Mucosa of stomach (tissue), 1 donor: ENCODE data around the gene KDSR.
A peak's percentile ranks its signal among the peaks of the same experiment; 100 is the strongest.

Experiments used
- H3K27me3 ChIP-seq: one replicate; pipeline ENCODE4 v1.7.0; 2013; ENCODE audit warnings: mild to moderate bottlenecking, low read length; ENCODE audit not compliant: control insufficient read depth, insufficient read depth
- H3K36me3 ChIP-seq: one replicate; pipeline ENCODE4 v1.7.0; 2013; ENCODE audit warnings: low read length; ENCODE audit not compliant: control insufficient read depth, insufficient read depth
- H3K4me1 ChIP-seq: one replicate; pipeline ENCODE4 v1.7.0; 2013; ENCODE audit warnings: mild to moderate bottlenecking, low read length; ENCODE audit not compliant: control insufficient read depth, insufficient read depth
- H3K4me3 ChIP-seq: one replicate; pipeline ENCODE4 v1.7.0; 2013; ENCODE audit warnings: low read length
- H3K9ac ChIP-seq: one replicate; pipeline ENCODE4 v1.7.0; 2013; ENCODE audit warnings: mild to moderate bottlenecking, low read length, moderate library complexity
- H3K9me3 ChIP-seq: one replicate; pipeline ENCODE4 v1.7.0; 2013; ENCODE audit warnings: mild to moderate bottlenecking, low read length, moderate library complexity; ENCODE audit not compliant: control insufficient read depth
- donor health status: Pancreatic carcinoma.

KDSR gene

DNA sequence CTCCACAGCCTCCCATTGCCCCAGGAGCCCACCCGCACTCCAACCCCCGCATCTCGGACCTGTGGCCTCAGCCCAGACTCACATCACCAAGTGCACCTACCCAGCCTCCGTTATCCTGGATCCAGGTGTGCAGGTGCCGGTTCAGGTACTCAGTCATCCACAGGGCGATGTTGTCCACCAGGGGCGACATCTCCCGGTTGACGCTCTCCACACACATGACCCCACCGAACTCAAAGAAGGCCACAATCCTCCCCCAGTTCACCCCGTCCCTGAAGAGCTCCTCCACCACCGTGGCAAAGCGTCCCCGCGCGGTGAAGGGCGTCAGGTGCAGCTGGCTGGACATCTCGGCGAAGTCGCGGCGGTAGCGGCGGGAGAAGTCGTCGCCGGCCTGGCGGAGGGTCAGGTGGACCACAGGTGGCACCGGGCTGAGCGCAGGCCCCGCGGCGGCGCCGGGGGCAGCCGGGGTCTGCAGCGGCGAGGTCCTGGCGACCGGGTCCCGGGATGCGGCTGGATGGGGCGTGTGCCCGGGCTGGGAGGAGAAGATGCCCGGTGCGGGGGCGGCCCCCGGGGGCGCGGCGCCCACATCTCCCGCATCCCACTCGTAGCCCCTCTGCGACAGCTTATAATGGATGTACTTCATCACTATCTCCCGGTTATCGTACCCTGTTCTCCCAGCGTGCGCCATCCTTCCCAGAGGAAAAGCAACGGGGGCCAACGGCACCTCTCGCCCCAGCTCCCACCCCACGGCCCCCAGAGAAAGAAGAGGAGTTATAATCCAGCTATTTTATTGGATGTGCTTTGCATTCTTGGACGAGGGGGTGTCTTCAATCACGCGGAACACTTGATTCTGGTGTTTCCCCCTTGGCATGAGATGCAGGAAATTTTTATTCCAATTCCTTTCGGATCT is 48.8 kb downstream of the KDSR start:
- peaks cover 15% of the 10 kb centered on the region for H3K27me3 ChIP-seq
- H3K9me3 ChIP-seq: no peaks in the 10 kb centered on the region
- peak overlapping the region; percentile 15 for H3K4me3 ChIP-seq
- H3K4me1 ChIP-seq: peaks cover 4% of the 10 kb centered on the region
- no peaks in the 10 kb centered on the region for H3K36me3 ChIP-seq
- H3K9ac ChIP-seq: peak overlapping the region; percentile 24

DNA sequence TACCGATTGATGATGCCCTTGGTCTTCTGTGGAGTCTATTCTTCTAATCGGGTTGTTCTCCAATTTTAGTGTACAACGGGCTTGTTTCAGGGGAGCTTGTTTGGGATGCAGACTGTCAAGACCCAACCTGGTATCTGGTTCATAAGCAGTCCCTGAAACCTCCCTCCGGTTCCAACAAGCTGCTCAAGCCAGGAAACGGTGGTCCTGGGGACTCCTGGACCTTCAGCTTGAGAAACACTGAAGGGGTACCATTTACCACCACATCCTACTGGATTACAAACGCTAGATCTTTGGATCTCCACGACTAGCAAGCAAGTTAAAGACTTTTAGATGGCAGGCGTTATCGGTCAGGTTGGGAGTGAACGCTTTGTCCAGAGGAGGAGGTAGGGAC is 49.5 kb downstream of the KDSR start:
- Histone ChIP-seq H3K36me3 (no peaks in the 10 kb centered on the region), H3K9me3 (no peaks in the 10 kb centered on the region), H3K9ac (peak overlapping the region; percentile 24), H3K4me3 (no peak overlapping the region), H3K4me1 (peaks cover 4% of the 10 kb centered on the region), H3K27me3 (peaks cover 15% of the 10 kb centered on the region)

DNA sequence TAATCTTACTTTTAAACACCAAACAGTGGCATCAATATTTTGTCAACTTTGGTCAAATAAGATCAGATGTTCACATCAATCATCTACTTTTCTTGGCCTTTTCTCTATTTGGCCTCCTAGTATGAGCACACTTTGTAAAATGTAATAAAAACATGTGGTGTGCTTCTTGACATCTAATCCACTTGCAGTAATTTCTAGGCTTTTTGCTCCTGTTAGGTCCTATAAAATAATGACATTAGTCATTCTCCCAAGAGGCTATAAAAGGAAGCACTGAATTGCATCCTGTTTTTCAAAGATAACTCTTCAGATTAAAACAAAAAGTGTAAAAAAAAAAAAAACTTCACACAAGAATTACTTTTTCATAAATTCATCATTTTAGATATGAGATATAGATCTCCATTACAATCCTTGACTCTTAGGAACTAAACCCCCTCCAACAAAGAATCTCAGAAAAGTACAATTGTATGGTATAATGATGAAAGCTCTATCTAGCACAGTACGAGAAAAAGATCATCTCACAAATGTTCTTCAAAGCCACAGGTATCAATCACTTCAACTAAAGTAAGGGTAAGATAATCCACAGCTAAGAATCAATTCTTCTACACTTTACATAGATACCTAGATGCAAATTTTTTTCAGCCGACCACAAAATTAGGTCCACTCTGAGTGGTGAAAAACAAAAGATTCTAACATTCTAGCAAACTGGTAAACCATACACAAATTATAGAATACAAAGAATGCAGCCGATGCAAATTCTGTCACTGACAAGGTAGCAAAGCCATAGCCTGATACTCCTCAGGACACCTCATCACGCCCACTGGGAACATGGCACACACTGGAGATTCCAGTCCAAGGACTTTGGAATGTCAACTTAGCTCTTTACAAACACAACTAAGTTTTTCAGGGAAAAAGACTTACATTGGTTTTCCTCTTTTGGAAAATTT is 50.1 kb downstream of the KDSR start:
- Histone ChIP-seq H3K9ac (no peak overlapping the region), H3K27me3 (peaks cover 15% of the 10 kb centered on the region), H3K36me3 (no peaks in the 10 kb centered on the region), H3K4me3 (no peak overlapping the region), H3K4me1 (peaks cover 4% of the 10 kb centered on the region), H3K9me3 (no peaks in the 10 kb centered on the region)

DNA sequence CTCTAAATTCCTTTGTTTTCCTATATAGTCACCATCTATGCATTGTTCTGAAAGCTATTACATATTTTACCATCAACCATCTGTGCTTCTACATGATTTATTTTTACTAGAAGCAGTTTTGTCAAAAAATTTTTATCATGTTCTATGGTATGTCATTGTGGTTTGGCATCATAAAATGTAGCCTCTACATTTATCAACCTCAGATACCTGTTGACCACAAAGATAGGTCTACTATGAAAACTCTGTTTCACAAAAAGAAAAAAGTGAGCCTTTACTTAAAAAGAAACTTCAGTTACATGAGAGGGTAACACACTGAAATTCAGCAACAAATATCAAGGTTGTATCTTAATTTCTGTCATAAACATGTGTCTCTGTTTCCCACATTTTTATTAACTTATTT is 51.1 kb downstream of the KDSR start:
- Histone ChIP-seq H3K4me1 (peaks cover 4% of the 10 kb centered on the region), H3K9ac (no peak overlapping the region), H3K36me3 (no peaks in the 10 kb centered on the region), H3K4me3 (no peak overlapping the region), H3K27me3 (peaks cover 15% of the 10 kb centered on the region), H3K9me3 (no peaks in the 10 kb centered on the region)

DNA sequence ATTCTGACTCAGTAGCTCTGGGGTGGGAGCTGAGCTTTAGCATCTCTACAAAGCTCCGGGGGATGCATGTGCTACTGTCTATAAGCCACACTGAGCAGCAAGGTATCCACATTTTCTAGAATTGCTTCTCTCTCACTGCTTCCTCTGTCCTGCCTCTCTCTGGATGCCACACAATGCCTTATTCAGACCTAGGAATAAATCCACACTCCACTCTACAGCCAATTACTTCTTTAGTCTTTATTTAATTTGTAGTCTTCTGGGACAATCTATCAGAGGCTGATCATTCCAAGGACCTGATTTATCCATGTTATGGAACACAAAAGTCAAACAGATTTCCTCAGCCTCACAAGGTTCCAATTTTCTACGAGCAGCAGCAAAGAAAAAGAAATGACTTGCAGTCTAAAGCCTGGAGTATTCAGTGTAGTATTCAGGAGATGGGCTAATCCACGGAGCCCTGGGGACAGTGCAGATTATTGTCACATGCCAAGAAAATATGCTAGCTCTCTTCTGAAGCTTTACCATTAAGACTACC is 51.8 kb downstream of the KDSR start:
- Histone ChIP-seq H3K4me1 (peaks cover 4% of the 10 kb centered on the region), H3K9ac (no peak overlapping the region), H3K4me3 (no peak overlapping the region)

DNA sequence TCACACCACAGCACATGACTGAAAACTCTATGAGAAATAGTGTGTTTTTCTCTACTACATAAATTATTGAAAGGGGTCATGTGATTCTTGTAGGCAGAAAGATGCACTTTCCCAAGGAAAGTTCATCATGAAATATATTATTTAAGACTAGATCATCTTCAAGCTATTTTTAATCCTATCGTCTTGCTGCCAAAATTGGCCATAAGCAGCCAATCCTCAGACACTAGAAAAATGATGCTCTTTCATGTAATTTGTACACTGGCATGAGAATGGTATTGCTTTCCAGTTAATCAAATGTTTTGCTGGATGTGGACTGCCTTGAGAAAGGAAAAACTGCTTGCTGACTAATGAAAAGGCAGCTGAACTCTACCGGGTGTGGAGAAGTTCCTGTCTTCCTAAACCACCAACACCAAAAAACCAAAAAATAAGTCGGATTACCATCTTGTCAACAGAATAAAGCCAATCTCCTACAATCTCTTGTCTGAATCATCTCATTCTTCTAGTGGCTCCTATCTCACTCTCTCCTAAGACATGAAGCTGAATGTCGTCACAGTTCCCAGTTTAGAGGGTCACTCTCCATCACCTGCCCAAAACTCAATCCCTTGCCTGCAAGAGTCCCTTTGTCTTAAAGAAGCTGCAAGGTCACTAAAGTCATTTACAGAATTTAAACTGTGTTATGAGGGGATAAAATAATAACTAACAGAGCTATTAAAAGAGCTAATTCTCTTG is 52.8 kb downstream of the KDSR start:
- no peak overlapping the region for H3K4me3 ChIP-seq
- peaks cover under 1% of the 10 kb centered on the region for H3K4me1 ChIP-seq
- H3K9ac ChIP-seq: no peak overlapping the region
- H3K36me3 ChIP-seq: no peaks in the 10 kb centered on the region
- H3K9me3 ChIP-seq: no peaks in the 10 kb centered on the region
- peaks cover 15% of the 10 kb centered on the region for H3K27me3 ChIP-seq

More for the DNA sequence above, 51.8 kb downstream of the KDSR start:
- H3K9me3 ChIP-seq: no peaks in the 10 kb centered on the region
- H3K36me3 ChIP-seq: no peaks in the 10 kb centered on the region
- peaks cover 15% of the 10 kb centered on the region for H3K27me3 ChIP-seq

DNA sequence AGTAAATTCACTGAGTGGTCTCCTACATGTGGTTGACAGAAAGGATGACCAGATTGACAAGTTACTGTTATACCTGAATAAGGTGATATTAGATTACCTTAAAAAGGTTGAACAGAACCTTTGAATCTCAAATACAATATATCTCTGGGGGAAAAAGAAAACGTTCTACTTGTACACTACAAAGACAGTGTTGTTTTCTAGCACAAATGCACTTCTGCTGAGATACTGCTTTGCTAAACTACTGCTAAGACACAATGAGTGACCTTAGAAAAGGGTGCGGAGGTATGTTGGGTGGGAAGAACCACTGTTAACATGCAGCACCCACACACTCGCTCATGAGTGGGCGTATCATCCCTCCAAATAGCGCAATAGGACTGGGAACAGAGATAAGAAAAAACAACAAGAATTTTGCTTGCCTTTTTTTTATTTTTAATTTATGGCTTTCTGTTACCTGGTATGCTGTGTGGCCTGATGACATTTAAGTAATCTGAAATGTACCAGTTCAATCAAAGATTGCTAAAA is 53.5 kb downstream of the KDSR start:
- Histone ChIP-seq H3K9me3 (no peaks in the 10 kb centered on the region), H3K9ac (no peak overlapping the region), H3K4me3 (no peak overlapping the region), H3K36me3 (no peaks in the 10 kb centered on the region), H3K4me1 (no peaks in the 10 kb centered on the region), H3K27me3 (peaks cover 11% of the 10 kb centered on the region)

DNA sequence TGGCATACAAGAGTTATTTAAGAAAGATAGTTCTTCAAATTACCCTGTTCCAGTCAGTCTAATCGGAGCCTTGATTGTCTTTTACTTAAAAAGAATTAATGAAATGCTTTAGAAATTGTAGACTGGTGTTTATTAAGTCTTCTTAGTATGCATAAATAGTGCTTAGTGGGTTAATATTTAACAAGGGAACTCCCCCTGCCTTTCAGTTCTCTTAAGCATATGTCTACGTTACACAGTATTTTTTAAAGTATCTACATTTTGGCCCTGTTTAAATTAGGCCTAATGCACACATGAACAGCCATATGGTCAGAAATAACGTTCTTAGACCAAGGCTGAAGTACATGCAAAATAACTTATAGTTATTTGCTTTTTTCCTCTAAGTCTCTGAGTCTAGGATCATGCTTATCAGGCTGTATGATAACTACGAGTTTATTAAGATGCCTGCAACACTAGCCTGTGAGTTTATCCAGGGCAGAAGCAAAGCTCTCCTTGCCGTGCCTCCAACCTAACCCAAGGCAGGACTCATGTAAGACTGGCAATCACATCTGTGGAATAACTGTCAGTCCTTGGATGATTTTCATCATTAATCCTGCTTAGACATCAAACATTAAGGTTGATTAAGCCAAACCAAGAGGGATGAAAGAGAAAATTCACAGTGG is 54.1 kb downstream of the KDSR start:
- H3K27me3 ChIP-seq: peaks cover 5% of the 10 kb centered on the region
- H3K36me3 ChIP-seq: no peaks in the 10 kb centered on the region
- no peaks in the 10 kb centered on the region for H3K4me1 ChIP-seq
- no peaks in the 10 kb centered on the region for H3K9me3 ChIP-seq
- H3K4me3 ChIP-seq: no peak overlapping the region
- H3K9ac ChIP-seq: no peak overlapping the region

DNA sequence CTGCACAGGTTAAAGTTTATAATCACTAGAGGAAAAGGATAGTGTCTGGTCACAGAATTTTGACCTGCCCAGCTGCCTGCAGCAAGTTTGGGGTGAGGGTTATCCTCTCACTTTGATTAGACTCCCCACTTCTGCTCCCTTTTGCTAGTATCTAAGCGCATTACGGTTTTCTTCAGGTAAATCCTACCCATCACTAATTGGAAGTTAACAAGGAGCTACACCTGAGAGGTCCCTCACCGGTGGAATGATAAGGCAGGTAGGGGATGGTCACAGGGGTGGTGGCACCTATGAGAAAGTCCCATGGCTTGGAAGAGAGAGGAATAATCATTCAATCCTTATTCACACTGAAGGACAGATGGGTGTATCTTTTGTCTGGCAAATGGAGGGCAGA is 55.0 kb downstream of the KDSR start:
- Histone ChIP-seq H3K9ac (no peak overlapping the region), H3K36me3 (no peaks in the 10 kb centered on the region), H3K4me3 (no peak overlapping the region), H3K9me3 (no peaks in the 10 kb centered on the region), H3K4me1 (no peaks in the 10 kb centered on the region), H3K27me3 (no peaks in the 10 kb centered on the region)

DNA sequence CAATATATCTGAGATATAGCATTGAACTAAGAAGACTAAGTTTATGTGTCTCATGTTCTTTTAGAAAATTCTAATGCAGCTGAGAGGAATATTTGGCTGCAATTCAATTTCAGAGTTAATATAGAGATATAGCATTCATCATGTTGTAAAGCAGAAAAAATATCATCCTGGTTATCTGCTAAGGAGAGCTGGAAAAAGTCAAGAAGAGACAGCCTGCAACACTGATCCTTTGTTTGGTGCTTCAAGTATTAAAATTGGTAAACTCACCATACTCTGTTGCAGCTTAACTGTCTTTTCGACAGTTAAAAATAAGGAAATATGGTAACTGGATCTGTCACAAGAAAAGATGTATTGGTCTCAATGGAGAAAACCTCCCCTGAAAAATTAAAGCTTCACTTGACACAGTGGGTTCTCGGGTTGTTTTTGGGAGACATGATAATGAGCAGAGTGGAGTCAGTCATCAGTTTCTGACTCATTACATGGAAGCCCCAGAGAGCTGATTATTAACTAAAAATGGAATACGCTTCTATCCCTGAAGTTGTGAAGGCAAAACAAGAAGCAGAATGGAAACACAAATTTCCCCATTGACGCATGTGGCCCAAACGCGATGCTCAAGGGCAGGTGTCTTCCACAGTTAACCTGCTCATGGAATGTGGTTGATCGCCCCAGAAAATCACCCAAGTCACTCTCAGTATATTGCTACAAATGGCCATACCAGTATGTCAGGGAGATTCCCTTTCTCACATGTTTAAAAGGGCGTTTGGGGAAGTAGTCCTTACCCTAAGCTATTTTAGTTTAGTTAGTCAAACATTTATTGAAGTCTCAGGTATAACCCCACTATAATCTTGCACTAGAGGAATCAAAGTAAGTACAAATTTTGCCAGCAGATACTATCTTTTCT is 55.6 kb downstream of the KDSR start:
- H3K36me3 ChIP-seq: no peaks in the 10 kb centered on the region
- H3K4me3 ChIP-seq: no peak overlapping the region
- H3K9me3 ChIP-seq: no peaks in the 10 kb centered on the region
- no peak overlapping the region for H3K9ac ChIP-seq
- H3K27me3 ChIP-seq: no peaks in the 10 kb centered on the region
- no peaks in the 10 kb centered on the region for H3K4me1 ChIP-seq
